GM21576 (cell line): ENCODE results near the gene TMEM87A.

Experiments used
- ATAC-seq: cut with Tn5 transposase; IDR thresholded peaks from one replicate; pipeline ENCODE4 v1.9.1; 2021; ENCODE audit warnings: mild to moderate bottlenecking, moderate library complexity; ENCODE audit not compliant: unreplicated experiment

Gene TMEM87A

DNA sequence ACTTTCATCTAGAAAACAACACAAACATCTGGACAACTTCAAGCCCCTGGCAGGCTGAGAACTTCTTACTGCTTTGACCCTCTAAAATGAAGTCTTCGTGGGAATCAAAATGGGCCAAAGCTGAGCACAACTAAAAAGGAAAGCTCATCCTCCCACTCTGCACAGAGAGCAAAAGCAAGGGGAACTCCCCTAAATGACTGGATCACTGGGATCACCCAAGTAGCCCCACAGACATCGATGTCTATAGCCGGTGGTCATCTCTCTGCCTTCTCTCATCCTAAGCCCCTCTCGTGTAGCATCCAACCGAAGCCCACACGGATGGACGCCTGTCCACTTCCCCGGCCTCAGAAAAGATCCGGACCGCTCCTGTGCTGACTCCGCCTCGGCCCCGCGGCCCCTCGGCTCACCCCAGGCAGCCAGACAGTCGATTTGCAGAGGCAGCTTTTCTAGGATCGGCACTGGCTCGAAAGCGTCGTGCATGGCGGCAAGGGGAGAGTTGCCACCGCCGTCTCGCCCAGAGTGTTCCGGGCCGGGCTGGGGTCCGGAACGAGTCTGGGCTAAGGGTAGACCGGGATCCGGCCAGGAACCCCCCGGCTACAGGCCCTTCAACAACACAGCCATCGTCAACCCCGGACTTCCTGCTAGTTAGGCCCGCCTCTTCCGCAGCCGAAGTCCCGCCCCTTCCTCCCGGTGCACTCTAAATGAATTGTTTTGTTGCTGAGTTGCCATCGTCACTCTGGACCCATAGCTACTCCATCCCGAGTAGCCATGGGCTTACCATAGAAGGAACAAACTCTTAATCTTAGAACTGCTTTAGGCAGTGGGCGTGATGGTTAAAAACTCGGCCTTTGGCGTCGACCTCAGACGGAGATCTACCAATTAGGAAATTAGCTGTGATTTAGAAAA, 65.3 kb downstream of the TMEM87A start, which contains the start of gene VPS39:
TSS of gene VPS39 (minus strand) at position 631 of the 906 bp plus-strand sequence. CDS start at position 480, 151 bp downstream.
- peak; percentile 91 for ATAC-seq

DNA sequence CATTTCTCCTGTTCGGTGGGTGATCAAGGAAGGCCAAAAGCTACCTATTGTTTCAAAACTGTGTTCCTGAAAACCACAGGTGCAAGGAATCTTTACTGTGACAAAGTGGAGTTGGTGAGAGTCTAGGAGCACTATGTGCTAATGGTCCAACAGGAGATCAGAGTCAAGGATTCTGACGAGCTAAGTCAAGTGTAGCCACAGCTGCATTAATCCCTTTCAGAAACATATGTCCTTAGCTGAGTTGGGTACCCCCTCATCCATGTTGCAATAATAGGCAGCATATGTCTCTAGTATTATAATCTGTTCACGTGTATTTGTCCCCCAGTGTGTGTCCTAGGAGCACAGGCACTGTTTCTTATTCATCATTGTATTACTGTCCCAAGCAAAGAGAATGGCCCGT, 66.8 kb downstream of the TMEM87A start:
- ATAC-seq, result no peak

DNA sequence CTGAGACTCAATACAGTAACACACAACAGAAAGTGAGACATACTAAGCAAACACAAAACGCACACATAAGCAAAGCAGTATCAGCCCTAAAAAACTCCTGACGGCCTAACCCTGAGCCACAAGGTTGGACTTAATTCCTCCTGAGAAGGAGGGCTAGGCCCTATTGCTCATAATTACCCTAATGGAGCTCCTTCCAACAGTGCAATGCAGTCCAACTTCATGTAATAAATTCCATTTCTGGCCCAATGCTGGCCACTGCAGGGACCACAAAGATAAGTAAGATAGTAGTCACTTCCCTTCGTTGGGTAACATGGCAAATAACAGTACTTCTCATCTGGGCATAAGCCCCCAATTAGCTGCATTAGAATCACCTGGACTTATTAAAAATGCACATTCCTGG, 69.3 kb downstream of the TMEM87A start:
- no peak for ATAC-seq

DNA sequence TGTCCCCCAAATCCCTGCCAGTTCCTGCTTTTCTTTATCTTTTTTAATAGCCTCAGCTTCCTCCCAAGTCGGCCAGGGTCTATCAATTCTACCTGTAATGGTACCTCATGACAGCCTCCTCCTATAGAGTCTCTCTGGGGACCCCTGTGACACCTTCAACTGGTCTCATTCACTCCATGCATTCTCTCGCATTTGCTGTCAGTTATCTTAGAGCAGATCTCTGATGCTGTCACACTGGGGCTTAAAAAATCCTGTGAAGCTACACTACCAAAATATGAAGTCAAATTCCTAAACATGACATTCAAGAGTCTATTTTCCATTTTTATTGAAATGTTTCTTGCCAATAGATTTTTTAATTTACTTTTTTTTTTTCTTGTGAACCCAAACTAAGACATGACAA, 70.6 kb downstream of the TMEM87A start:
- no peak for ATAC-seq

DNA sequence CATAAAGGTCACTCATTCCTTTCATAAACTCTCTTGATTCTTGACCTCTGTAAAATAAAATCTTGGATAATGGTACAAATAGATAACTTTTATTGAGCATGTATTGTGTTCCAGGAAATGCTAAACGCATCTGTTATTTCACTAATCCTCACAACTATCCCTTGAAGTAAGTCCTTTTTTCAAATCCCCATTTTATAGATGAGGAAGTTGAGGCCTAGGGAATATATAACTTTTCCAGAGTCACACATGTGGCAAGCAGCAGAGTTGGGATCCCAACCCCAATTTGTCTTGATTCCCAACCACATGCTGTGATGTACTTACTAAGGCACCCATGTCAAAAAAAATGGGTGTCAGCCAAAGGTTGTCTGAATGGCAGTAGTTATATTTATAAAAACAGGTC, 71.4 kb downstream of the TMEM87A start:
- no peak for ATAC-seq

DNA sequence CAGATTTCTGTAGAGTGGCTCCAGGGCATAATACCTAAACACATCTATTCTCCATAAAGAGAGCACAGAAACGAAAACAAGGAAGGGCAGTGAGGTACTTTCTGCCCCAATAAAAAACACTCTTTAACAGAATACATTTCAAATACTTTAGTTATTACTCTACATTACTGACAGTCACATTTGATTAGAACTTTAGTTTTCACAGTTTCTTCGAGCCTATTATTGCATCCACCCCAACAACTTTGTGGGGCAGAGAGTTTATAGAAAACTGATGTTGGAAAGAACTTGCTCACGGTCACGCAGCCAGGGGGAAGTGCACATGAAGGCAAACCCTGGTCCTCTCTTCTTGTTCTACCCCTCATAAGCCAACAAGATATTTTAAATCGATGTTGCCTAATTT, 74.1 kb downstream of the TMEM87A start:
- ATAC-seq, result no peak

DNA sequence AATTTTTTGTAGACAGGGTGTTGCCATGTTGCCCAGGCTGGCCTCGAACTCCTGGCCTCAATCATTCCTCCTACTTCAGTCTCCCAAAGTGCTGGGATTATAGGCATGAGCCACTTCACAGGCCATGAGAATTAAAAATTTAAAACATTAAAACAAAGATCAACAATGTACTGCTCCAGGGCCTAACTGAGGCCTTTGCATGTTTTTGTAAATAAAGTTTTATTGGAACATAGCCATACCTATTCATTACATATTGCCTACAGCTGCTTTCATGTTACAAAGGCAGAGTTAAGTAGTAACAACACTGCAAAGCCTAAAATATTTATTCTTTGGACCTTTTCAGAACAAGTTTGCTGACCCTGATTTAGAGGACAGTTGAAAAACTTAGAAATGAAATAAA, 74.7 kb downstream of the TMEM87A start:
- ATAC-seq, result no peak

DNA sequence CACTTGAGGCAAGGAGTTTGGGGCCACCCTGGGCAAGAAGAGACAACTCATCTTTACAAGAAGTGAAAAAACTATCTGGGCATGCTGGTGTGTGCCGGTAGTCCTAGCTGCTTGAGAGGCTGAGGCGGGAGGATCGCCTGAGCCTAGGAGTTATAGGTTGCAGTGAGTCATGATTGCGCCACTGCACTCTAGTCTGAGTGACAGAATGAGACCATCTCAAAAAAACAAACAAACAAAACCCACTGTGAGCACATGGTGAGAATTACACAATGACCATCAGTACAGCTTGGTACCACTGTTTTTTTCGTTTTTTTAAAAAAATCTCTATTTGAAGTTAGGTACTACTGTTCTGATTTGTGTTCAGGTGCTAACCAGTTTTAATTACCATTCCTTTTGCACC, 78.7 kb downstream of the TMEM87A start:
- no peak for ATAC-seq

- no peak for ATAC-seq
Observed at GRCh38 chr15:42193383-42193782, 79.8 kb downstream of the TMEM87A start.

DNA sequence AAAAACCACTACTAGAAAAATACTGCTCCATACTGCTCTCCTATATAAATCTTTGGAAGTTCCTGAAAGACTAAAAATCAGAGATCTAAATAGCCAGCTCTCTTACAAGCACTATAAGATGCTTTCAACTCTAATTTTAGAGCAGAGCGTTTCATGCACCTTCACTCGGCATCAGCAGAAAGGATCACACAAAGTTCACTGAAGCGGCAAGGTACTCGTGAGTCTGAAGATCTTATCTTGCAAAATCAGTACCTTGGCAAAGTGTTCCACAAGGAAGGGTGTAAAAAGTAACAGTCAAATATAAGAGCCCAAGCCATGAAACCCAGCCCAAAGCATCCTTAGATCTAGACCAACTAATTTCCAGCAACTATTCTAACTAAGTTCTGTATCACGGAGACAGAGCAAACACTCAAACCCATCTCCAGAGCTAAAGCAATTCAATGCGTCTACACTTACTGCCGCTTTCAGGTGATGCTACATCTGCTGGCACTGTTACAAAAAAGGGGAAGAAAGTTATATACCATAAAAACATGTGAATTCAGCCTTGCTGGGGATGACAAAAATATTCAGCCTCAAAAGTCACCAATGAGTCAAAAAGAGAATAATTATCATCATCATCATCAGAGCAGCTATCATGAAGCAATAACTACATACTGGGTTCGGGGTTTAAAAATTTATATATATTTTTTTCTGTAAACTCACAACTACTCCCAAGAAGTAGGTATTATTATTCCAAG, 81.5 kb downstream of the TMEM87A start:
- ATAC-seq, result no peak

GRCh38 chr15:42190370-42190769, 82.9 kb downstream of the TMEM87A start:
- ATAC-seq, result no peak

GRCh38 chr15:42185801-42186200, 87.4 kb downstream of the TMEM87A start:
- no peak for ATAC-seq

DNA sequence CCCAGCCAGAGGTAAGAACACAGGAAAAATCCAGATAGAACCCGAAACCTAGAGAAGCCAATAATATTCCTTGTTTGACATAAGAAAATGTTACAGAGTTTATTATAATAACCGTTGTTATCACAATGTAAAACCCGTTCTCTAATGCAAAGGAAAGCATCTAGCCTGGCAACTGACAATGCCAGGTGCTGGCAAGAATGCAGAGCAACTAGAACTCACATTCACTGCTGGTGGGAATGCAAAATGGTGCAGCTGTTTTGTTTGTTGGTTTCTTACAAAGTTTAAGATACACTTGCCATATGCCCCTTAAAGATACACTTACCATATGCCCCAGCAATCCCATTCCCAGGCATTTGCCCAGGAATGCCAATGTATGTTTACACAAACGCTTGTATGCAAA, 88.5 kb downstream of the TMEM87A start:
- ATAC-seq, result no peak

GRCh38 chr15:42184296-42184695, 88.9 kb downstream of the TMEM87A start:
- ATAC-seq, result no peak

DNA sequence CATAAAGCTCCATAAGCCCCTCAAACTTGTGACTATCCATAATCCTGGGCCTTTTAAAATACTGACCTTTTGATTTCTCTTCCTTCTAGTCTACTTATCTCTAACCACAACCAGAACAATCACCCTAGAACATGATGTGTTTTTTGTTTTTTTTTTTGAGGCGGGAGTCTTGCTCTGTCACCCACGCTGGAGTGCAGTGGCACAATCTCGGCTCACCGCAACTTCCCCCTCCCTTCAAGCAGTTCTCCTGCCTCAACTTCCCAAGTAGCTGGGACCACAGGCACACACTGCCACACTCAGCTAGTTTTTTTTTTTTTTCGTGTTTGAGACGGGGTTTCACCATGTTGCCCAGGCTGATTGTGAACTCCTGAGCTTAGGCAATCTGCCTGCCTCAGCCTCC, 90.3 kb downstream of the TMEM87A start:
- ATAC-seq, result no peak

DNA sequence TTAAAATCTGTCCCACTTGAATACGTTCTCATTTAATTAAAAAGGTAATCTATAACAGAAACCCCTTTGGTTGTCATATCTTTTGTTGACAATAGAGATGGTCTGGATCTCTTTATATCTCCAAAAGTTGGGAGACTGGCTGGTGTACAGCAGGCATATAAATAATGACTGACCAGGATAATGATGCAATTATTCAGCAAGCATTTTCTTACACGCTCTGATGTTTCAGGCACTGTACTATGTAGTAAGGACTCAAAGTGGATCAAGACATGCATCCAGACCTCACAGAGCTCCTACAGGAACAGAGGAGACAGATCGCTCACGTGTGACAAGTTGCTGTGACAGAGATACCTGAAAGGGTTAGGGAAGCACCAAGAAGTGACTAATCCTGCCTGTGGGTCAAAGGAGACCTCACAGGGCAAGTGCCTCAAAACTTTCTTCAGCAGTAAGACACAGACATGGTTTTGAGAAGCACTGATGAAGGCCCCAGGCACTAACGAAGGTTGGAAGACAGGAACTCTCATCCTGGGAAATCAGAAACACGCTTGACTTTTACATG, 90.8 kb downstream of the TMEM87A start:
- no peak for ATAC-seq

DNA sequence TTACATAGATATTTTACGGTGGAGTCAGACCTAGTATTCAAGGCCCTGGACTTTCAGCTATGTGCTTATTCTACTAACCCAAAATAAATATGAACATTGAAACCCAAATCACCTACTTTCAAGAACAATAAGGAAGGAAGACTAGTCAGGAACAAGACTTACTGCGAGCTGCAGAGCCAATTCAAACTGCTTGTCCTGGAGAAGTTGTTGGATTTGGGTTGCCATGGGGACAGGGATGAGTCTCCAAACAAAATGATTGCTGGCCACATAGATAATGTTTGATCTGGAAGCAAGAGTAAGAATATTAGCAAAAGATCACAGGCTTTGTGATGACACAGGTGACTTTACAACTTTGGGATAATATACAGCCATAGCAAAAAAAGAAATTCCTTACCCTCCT, 95.2 kb downstream of the TMEM87A start:
- ATAC-seq, result no peak

DNA sequence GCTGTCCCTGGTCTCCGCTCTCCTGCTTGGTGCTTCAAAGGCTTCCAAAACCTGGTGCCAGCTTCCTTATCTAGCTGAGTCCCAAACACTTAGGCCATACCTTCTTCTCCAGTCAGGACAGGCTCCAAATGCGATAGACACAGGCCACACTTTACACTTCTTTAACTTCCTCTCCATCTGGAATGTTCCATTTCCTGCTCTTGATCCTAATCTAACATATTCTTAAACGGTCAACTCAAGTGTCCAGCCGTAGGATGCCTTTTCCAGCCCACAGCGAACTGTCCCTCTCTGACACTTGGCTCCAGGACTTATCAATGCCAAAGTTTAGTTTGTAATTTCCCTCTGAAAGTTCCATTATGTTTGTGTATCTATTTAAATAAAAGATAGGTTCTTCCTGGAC, 97.6 kb downstream of the TMEM87A start:
- ATAC-seq, result no peak

DNA sequence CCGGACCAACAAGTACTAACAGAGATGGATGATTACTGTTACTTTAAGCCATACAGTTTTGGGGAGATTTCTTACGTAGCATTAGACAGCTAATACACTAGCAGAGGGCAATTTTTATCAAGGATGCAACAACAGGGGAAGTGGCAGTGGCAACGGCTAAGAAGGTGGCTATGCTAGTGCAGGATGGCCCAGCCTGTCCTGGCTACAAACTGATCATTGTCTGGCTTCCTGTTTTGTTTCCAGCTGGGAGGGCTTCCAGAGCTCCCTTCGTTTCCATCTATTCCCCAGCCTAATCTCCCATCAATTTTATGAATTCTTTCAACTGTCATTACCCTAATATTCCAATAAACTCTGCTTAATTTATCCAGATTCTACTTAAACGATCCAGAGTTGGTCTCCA, 100.8 kb downstream of the TMEM87A start:
- ATAC-seq, result no peak

DNA sequence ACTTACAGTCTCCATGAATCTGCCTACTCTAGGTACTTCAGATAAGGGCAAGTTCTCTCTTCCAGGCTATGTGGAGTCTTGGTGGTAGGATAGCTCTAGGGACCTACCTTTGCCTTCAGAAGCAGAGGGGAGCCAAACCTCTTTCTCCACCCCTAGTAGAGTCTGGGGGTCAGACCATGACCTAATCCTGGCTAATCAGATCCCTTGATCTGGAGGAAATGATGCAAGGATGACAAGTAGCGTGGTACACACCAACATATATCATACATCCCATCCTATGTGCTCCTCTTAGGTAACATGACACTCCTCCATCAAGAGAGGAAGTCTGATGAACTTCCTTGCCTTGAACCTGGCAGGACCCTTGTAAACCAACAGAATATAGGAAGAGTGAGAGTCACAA, 101.4 kb downstream of the TMEM87A start:
- ATAC-seq, result no peak

DNA sequence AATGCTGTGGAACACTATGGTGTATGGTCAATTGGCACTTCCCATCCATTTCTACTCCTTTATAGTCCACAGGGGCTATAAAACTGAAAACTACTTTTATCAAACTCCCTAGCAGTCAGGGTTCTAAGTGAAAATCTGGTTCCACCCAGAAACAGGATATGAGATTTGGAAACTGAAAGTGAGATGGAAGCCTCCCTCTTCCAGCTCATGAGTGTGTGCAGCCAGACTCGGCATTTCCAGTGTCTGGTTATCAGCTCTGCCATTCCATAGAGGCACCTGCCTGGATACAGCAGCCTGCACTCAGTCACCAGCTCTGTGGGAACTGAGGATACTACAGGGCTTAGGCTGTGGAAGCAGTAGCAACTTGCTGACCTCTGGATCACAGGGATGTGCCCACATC, 102.1 kb downstream of the TMEM87A start:
- ATAC-seq, result no peak
